Thyroid gland (tissue), 4 donors: ENCODE data around the gene ABCC6.
"Not testable (repeated sequence)": the region's sequence is repeated elsewhere in the genome, so short reads cannot be mapped to it uniquely, and the experiment has no call there.

Source experiments
- CTCF ChIP-seq, 6 experiments: fragments of 200-600 bp in 3 of 6; fragments of 450-650 bp in 3 of 6; sonication (generic) in 3 of 6; IDR thresholded peaks; one replicate each; pipeline ENCODE4 v1.5.1; 2016 to 2019; ENCODE audit warnings: antibody characterized with exemption in 6 of 6, mild to moderate bottlenecking in 2 of 6, inconsistent platforms in 1 of 6, moderate library complexity in 1 of 6
- POLR2A ChIP-seq, 2 donors: fragments of 450-650 bp; IDR thresholded peaks; one replicate each; pipeline ENCODE4 v1.6.1; 2017; ENCODE audit warnings: antibody characterized with exemption in 2 of 2, mild to moderate bottlenecking in 2 of 2, moderate library complexity in 1 of 2

DNA sequence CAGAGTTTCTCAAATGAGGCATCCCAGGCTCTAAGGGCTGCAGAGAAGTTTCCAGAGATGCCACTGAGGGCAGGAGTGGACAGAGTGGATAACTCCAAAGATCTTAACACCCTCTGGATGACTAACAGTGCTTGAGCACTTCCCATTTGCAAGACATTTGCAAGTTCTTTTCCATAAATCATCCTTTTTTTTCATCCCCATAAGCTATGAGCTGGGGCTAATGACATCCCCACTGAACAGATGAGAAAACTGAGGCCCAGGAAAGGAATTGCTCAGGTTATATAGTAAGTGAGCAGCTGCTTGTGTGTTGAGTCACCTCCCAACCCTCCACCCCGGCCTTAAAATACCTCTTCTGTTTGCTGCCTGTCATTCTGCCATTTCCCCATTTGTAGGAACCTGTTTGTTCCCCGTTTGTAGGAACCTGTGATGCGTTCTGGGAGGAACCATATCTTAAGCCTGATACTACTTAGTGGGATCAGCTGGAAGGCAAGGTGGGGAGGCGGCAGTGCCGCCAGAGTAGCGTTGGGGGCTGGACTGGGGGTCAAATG lies 15.4 kb downstream of the ABCC6 start:
- not testable (repeated sequence) for TF ChIP-seq POLR2A, CTCF (IDR thresholded peaks at IDR 0.05)
